ENCODE measurements around the gene CDKN2AIP. TPM values are rescaled to one million over a fixed set of nuclear protein-coding genes. Genes with fewer than 3 reads are reported as not detected.

CDKN2AIP gene
- total and polyA plus RNA-seq, 4 donors, result 7.2 to 15.1 (median 11.0) TPM

- no peak for TF ChIP-seq CTCF (IDR thresholded peaks at IDR 0.05; ENCODE audit: low read depth, low read length, missing input control)
- TF ChIP-seq MAX (IDR thresholded peaks at IDR 0.05), result no peak
- TF ChIP-seq FOXA1 (IDR thresholded peaks at IDR 0.05), result no peak
- no peak for TF ChIP-seq REST (IDR thresholded peaks at IDR 0.05)
- TF ChIP-seq ZBTB33 (IDR thresholded peaks at IDR 0.05), result no peak
- no peak for TF ChIP-seq TAF1 (conservative IDR thresholded peaks at IDR 0.05)
- no peak for TF ChIP-seq SP1 (IDR thresholded peaks at IDR 0.05)
- no peak for TF ChIP-seq NR2F2 (IDR thresholded peaks at IDR 0.05)
- no peak for TF ChIP-seq HNF4G (IDR thresholded peaks at IDR 0.05)
- no peak for TF ChIP-seq GABPA (IDR thresholded peaks at IDR 0.05 in 1 of 2, conservative IDR thresholded peaks at IDR 0.05 in 1 of 2)
- TF ChIP-seq HNF4A (conservative IDR thresholded peaks at IDR 0.05), result no peak
- no peak for TF ChIP-seq YY1 (IDR thresholded peaks at IDR 0.05)
- 70% methylated on average over 12 of the region's 12 CpGs for WGBS
- Histone ChIP-seq H3K9ac (ENCODE audit: low read depth in 1 of 2, low read length in 2 of 2) (no peak overlapping the region), H3K36me3 (ENCODE audit: control insufficient read depth in 4 of 4, insufficient read depth in 3 of 4, low read depth in 1 of 4, low read length in 3 of 4) (no peaks in the 10 kb centered on the region), H3K9me3 (ENCODE audit: control insufficient read depth in 4 of 4, low read length in 3 of 4) (no peaks in the 10 kb centered on the region), H3K4me1 (ENCODE audit: control insufficient read depth in 4 of 4, insufficient read depth in 4 of 4, low read length in 3 of 4) (no peaks in the 10 kb centered on the region), H3K27ac (ENCODE audit: low read depth in 1 of 2, low read length in 2 of 2) (no peak overlapping the region), H3K27me3 (ENCODE audit: control insufficient read depth in 4 of 4, insufficient read depth in 4 of 4, low read length in 3 of 4) (no peaks in the 10 kb centered on the region), H3K4me3 (ENCODE audit: low read depth in 1 of 3, low read length in 3 of 3) (no peak overlapping the region)
- no peak for DNase-seq (ENCODE audit: low spot score)
Measured at GRCh38 chr4:183430317-183430993, 14.0 kb upstream of the CDKN2AIP start.

- no peak overlapping the region for H3K27ac ChIP-seq (ENCODE audit: low read depth in 1 of 2, low read length in 2 of 2)
- H3K36me3 ChIP-seq (ENCODE audit: control insufficient read depth in 4 of 4, insufficient read depth in 3 of 4, low read depth in 1 of 4, low read length in 3 of 4), result no peaks in the 10 kb centered on the region
- DNase-seq (ENCODE audit: low spot score), result no peak
- no peaks in the 10 kb centered on the region for H3K4me1 ChIP-seq (ENCODE audit: control insufficient read depth in 4 of 4, insufficient read depth in 4 of 4, low read length in 3 of 4)
- no peak overlapping the region for H3K9ac ChIP-seq (ENCODE audit: low read depth in 1 of 2, low read length in 2 of 2)
- no peaks in the 10 kb centered on the region for H3K9me3 ChIP-seq (ENCODE audit: control insufficient read depth in 4 of 4, low read length in 3 of 4)
- no peak for TF ChIP-seq HNF4A (conservative IDR thresholded peaks at IDR 0.05)
- TF ChIP-seq GABPA (IDR thresholded peaks at IDR 0.05 in 1 of 2, conservative IDR thresholded peaks at IDR 0.05 in 1 of 2), result no peak
- TF ChIP-seq RXRA (IDR thresholded peaks at IDR 0.05), result no peak
- TF ChIP-seq TAF1 (conservative IDR thresholded peaks at IDR 0.05), result no peak
- H3K4me3 ChIP-seq (ENCODE audit: low read depth in 1 of 3, low read length in 3 of 3), result no peak overlapping the region
- 59% methylated on average over 3 of the region's 3 CpGs for WGBS
- no peaks in the 10 kb centered on the region for H3K27me3 ChIP-seq (ENCODE audit: control insufficient read depth in 4 of 4, insufficient read depth in 4 of 4, low read length in 3 of 4)
Measured at GRCh38 chr4:183430994-183431347, 13.5 kb upstream of the CDKN2AIP start.
